Activated naive CD4-positive, alpha-beta T cell treated with anti-CD3 and anti-CD28 coated beads for 36 hours (primary cell): ENCODE measurements around the gene PLA2G15. TPM values are rescaled to one million over a fixed set of nuclear protein-coding genes. Genes with fewer than 3 reads are reported as not detected.

ENCODE experiments used
- CTCF ChIA-PET: fragments of 350-600 bp; sonication (Branson Sonifier 250); formaldehyde crosslinking; loops from one replicate; lab custom pipeline; 2021; ENCODE audit warnings: antibody characterized with exemption; lab: Charles Lee
- DNase-seq: peaks from one replicate; pipeline ENCODE4 v3.0.0-alpha.2; 2020
- H3K27ac Mint-ChIP-seq: one replicate; pipeline ENCODE4 v1.8.0; 2021; ENCODE audit warnings: mild to moderate bottlenecking, mixed read lengths
- H3K27me3 Mint-ChIP-seq: one replicate; pipeline ENCODE4 v1.8.0; 2021; ENCODE audit warnings: low read depth, mixed read lengths
- H3K36me3 Mint-ChIP-seq: one replicate; pipeline ENCODE4 v1.8.0; 2021; ENCODE audit warnings: low read depth, mixed read lengths
- H3K4me1 Mint-ChIP-seq: one replicate; pipeline ENCODE4 v1.8.0; 2021; ENCODE audit warnings: low read depth, mixed read lengths
- H3K4me3 Mint-ChIP-seq: one replicate; pipeline ENCODE4 v1.8.0; 2021; ENCODE audit warnings: mild to moderate bottlenecking, moderate library complexity, mixed read lengths
- H3K9me3 Mint-ChIP-seq: one replicate; pipeline ENCODE4 v1.8.0; 2021; ENCODE audit warnings: mixed read lengths
- intact Hi-C: fragments of 100-400 bp; cut with micrococcal nuclease; formaldehyde crosslinking; loops from one replicate; pipeline ENCODE4 v1.15.1; 2023
- total RNA-seq, 2 experiments: library from RNA; stranded (reverse); gene quantifications; one replicate each; pipeline ENCODE4 v1.2.3, GENCODE V29; 2021

Gene PLA2G15
- total RNA-seq, 2 experiments from 2014 or later, result 4.2 to 5.4 TPM

- CTCF ChIA-PET, result no interaction called here
- Mint-ChIP-seq H3K4me3 (no peak overlapping the region), H3K36me3 (peaks cover 2% of the 10 kb centered on the region), H3K27ac (no peak overlapping the region), H3K27me3 (no peaks in the 10 kb centered on the region), H3K9me3 (no peaks in the 10 kb centered on the region), H3K4me1 (peaks cover 27% of the 10 kb centered on the region)
- intact Hi-C loops, result loop anchor here (10.0 kb wide), 1 partner anchor 429 kb away; the partner anchor contains the start of genes RANBP10 and TSNAXIP1
- no peak for DNase-seq
Observed at GRCh38 chr16:68233835-68234187, 11.4 kb upstream of the PLA2G15 start.

- H3K36me3 Mint-ChIP-seq, result no peaks in the 10 kb centered on the region
- intact Hi-C loops, result loop anchor here (10.0 kb wide), 1 partner anchor 430 kb away; the partner anchor contains the start of genes RANBP10 and TSNAXIP1
- H3K4me3 Mint-ChIP-seq, result peak overlapping the region; percentile 21
- H3K4me1 Mint-ChIP-seq, result peaks cover 26% of the 10 kb centered on the region
- no peak for DNase-seq
- peak overlapping the region; percentile 1 for H3K27ac Mint-ChIP-seq
- no peaks in the 10 kb centered on the region for H3K9me3 Mint-ChIP-seq
- H3K27me3 Mint-ChIP-seq, result no peaks in the 10 kb centered on the region
- CTCF ChIA-PET, result no interaction called here
Observed at GRCh38 chr16:68234188-68235107, 10.7 kb upstream of the PLA2G15 start.

- CTCF ChIA-PET, result no interaction called here
- intact Hi-C loops, result loop anchor here (10.0 kb wide), 1 partner anchor 430 kb away; the partner anchor contains the start of genes RANBP10 and TSNAXIP1
- Mint-ChIP-seq H3K27ac (no peak overlapping the region), H3K36me3 (no peaks in the 10 kb centered on the region), H3K27me3 (no peaks in the 10 kb centered on the region), H3K9me3 (no peaks in the 10 kb centered on the region), H3K4me1 (peaks cover 30% of the 10 kb centered on the region), H3K4me3 (peak overlapping the region; percentile 9)
- DNase-seq, result no peak
Observed at GRCh38 chr16:68235108-68235886, 9.9 kb upstream of the PLA2G15 start.

DNA sequence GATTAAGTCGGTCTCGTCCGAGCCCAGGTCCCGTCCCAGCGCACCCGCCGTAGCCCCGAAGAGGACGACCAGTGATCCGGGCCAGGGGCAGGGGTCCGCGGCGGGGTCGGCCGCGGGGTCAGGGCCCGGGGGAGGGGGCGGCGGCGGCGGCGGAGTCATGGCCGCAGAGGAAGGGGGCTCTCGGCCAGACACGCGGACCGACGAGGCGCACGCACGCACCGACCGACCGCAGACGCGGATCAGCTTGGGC lies 9.4 kb upstream of the PLA2G15 start, which contains the start of gene ESRP2:
ESRP2 (minus strand) TSS at position 241 of the 250 bp plus-strand sequence; CDS start at position 159, 82 bp downstream.
- intact Hi-C loops, result loop anchor here (2.0 to 10.0 kb wide), 2 partner anchors 151 to 431 kb away; partner anchors contain the start of genes NFATC3, RANBP10 and TSNAXIP1
- peak within 1 kb of the TSS; percentile 93 for H3K4me3 Mint-ChIP-seq
- CTCF ChIA-PET, result no interaction called here

GRCh38 chr16:68236137-68236825 lies 8.9 kb upstream of the PLA2G15 start:
- Mint-ChIP-seq H3K4me1 (peaks cover 30% of the 10 kb centered on the region), H3K27me3 (no peaks in the 10 kb centered on the region), H3K36me3 (no peaks in the 10 kb centered on the region), H3K9me3 (no peaks in the 10 kb centered on the region), H3K27ac (peak overlapping the region; percentile 51), H3K4me3 (peak overlapping the region; percentile 93)
- CTCF ChIA-PET, result interaction anchor here (1.1 to 3.1 kb wide), 2 partner anchors 9 to 295 kb away, joined by 3 to 19 read pairs; no protein-coding TSS in a partner anchor
- no peak for DNase-seq
- intact Hi-C loops, result loop anchor here (2.0 to 10.0 kb wide), 2 partner anchors 151 to 431 kb away; partner anchors contain the start of genes NFATC3, RANBP10 and TSNAXIP1

More for the DNA sequence above, 9.4 kb upstream of the PLA2G15 start, which contains the start of gene ESRP2:
- no peaks in the 10 kb centered on the region for H3K9me3 Mint-ChIP-seq
- H3K36me3 Mint-ChIP-seq, result no peaks in the 10 kb centered on the region
- peaks cover 30% of the 10 kb centered on the region for H3K4me1 Mint-ChIP-seq
- peak within 1 kb of the TSS; percentile 51 for H3K27ac Mint-ChIP-seq
- DNase-seq, result no peak
- H3K27me3 Mint-ChIP-seq, result no peaks in the 10 kb centered on the region

- Mint-ChIP-seq H3K27me3 (no peaks in the 10 kb centered on the region), H3K4me3 (peak overlapping the region; percentile 93), H3K27ac (peak overlapping the region; percentile 51), H3K9me3 (no peaks in the 10 kb centered on the region), H3K4me1 (peaks cover 30% of the 10 kb centered on the region), H3K36me3 (no peaks in the 10 kb centered on the region)
- DNase-seq, result no peak
- CTCF ChIA-PET, result interaction anchor here (1.1 to 3.1 kb wide), 2 partner anchors 9 to 296 kb away, joined by 3 to 19 read pairs; no protein-coding TSS in a partner anchor
- intact Hi-C loops, result loop anchor here (1.0 to 10.0 kb wide), 6 partner anchors 8 to 432 kb away; partner anchors contain the start of genes NFATC3, PLA2G15, RANBP10 and SLC12A4
Observed at GRCh38 chr16:68236826-68237242, 8.3 kb upstream of the PLA2G15 start.

DNA sequence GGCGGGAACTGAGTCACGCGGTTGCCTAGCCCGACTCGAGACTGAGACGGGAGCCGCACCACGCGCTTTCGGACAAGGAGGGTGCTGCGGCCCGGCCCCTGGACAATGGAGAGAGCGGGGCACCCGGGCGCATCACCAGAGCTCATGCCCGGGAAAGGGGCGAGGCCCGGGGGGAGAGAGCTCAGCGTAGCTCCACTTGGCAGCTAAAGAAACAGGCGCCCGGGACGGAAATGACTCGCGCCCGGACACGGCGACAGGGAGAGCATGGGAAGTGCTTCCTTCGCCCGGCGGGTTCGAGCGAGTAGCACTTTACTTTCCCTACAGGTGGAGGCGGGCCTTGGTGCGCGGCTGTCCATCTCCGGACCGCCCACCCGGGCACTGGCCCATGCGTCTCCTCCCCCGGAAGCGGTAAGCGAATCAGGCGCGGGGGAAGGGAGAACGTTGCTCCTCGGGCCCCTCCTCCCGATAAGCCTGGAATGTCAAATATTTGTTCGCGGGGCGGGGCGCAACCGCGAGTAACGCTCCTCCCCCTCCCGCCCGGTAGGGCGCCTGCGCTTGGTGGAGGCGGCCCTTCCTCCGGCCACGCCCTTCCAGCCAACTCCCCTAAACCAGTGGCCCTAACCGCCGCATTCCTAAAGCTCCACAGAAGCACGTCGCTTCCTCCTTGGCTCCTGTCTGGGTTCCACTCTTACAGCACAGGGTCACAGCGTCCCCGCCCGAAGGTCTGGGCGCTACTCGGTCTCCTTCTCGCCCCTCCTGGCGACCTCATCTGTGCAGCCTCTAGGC lies 7.7 kb upstream of the PLA2G15 start:
- intact Hi-C loops, result loop anchor here (1.0 to 10.0 kb wide), 6 partner anchors 8 to 433 kb away; partner anchors contain the start of genes NFATC3, PLA2G15, RANBP10 and SLC12A4
- H3K4me1 Mint-ChIP-seq, result peaks cover 30% of the 10 kb centered on the region
- no peaks in the 10 kb centered on the region for H3K27me3 Mint-ChIP-seq
- H3K36me3 Mint-ChIP-seq, result no peaks in the 10 kb centered on the region
- no peaks in the 10 kb centered on the region for H3K9me3 Mint-ChIP-seq
- H3K4me3 Mint-ChIP-seq, result peak overlapping the region; percentile 93
- peak overlapping the region; percentile 79 for H3K27ac Mint-ChIP-seq
- peak; percentile 95 for DNase-seq
- CTCF ChIA-PET, result interaction anchor here (0.7 to 3.1 kb wide), 3 partner anchors 10 to 296 kb away, joined by 3 to 19 read pairs (median 3); no protein-coding TSS in a partner anchor

GRCh38 chr16:68238029-68238345 lies 7.2 kb upstream of the PLA2G15 start:
- Mint-ChIP-seq H3K27ac (peak overlapping the region; percentile 79), H3K27me3 (no peaks in the 10 kb centered on the region), H3K4me3 (peak overlapping the region; percentile 93), H3K36me3 (no peaks in the 10 kb centered on the region), H3K4me1 (peaks cover 27% of the 10 kb centered on the region), H3K9me3 (no peaks in the 10 kb centered on the region)
- DNase-seq, result no peak
- CTCF ChIA-PET, result interaction anchor here (0.6 to 3.1 kb wide), 3 partner anchors 10 to 35 kb away, joined by 3 to 19 read pairs (median 3); no protein-coding TSS in a partner anchor
- intact Hi-C loops, result loop anchor here (10.0 kb wide), 1 partner anchor 433 kb away; the partner anchor contains the start of genes RANBP10 and TSNAXIP1

DNA sequence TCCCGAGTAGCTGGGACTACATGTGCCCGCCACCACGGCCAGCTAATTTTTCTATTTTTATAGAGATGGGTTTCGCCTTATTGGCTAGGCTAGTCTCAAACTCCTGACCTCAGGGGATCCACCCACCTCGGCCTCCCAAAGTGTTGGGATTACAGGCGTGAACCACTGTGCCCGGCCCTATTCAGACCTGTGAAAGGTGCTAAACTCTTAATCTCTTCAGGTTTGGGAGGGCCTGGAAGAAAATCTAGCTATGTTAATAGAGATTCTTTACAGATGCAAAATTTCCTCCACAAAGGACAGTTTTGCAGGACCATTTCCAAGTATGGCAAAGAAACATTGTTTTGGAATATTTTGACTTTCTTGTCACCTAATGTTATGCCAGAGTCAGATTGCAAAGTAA lies 3.1 kb upstream of the PLA2G15 start:
- Mint-ChIP-seq H3K4me3 (no peak overlapping the region), H3K27me3 (no peaks in the 10 kb centered on the region), H3K36me3 (peaks cover 2% of the 10 kb centered on the region), H3K27ac (no peak overlapping the region), H3K4me1 (peaks cover 30% of the 10 kb centered on the region), H3K9me3 (no peaks in the 10 kb centered on the region)
- CTCF ChIA-PET, result interaction anchor here (0.7 to 3.7 kb wide), 6 partner anchors 13 to 173 kb away, joined by 3 to 24 read pairs (median 3); partner anchors contain the start of gene SLC7A6
- intact Hi-C loops, result no loop called here
- no peak for DNase-seq

GRCh38 chr16:68242926-68243858 lies 2.0 kb upstream of the PLA2G15 start:
- Mint-ChIP-seq H3K9me3 (no peaks in the 10 kb centered on the region), H3K36me3 (peaks cover 2% of the 10 kb centered on the region), H3K4me3 (peak overlapping the region; percentile 18), H3K4me1 (peaks cover 29% of the 10 kb centered on the region), H3K27me3 (no peaks in the 10 kb centered on the region), H3K27ac (no peak overlapping the region)
- intact Hi-C loops, result no loop called here
- DNase-seq, result no peak
- CTCF ChIA-PET, result interaction anchor here (0.6 to 4.4 kb wide), 6 partner anchors 19 to 1175 kb away, joined by 3 to 24 read pairs (median 6); partner anchors contain the start of gene SLC7A6
